Measurements from ENCODE around the gene ADAM15.

The ADAM15 gene

DNA sequence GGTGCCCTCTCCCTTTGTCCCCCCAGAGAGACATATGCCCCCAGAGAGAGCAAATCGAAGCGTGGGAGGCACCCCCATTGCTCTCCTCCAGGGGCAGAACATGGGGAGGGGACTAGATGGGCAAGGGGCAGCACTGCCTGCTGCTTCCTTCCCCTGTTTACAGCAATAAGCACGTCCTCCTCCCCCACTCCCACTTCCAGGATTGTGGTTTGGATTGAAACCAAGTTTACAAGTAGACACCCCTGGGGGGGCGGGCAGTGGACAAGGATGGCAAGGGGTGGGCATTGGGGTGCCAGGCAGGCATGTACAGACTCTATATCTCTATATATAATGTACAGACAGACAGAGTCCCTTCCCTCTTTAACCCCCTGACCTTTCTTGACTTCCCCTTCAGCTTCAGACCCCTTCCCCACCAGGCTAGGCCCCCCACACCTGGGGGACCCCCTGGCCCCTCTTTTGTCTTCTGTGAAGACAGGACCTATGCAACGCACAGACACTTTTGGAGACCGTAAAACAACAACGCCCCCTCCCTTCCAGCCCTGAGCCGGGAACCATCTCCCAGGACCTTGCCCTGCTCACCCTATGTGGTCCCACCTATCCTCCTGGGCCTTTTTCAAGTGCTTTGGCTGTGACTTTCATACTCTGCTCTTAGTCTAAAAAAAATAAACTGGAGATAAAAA lies 35.9 kb downstream of the ADAM15 start:
- no peak for DNase-seq

DNA sequence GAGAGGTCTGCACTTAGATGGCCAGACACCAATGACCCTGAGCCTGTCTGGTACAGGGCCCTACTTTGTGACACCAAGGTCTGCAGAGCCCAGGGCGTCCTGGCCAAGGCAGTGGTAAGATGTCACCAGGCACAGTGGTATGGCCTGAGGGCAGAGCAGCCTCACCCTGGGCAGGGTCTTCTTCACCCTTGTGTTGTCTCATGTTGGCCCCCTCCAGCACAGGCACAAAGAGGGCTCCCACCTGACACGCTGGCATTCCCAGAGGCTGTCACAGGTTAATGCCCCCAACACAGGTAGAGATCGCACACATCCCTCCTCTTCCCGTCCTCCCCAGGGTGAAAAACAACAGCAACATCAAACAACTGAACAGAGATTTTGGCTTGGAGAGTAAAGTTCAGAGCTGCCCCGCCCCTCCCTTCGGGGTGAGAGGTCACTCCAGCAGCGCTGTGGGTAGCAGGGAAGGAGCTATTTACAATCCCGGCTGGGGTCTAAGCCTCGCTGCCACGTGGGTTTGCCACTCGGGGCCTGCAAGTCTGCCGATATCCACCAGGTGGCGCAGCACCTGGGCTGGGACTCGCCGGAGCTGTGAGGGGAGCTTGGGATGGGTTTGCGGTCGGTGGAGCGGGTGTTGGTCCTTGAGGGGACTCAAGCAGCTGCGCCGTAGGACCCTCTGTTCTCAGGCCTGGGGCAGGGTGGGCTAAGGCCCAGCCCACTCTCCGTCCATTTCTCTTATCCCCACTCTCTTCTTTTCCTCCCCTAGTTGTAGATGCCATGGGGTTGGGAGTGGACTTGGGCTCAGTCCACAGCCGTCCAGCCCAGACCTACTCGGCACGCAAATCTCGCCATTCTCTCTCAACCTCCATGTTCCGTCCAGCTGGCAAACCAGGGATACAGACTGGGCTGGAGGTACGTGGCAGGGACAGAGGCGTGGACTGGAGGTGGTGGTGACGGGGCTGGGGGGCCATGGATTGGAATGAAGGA lies 40.2 kb downstream of the ADAM15 start:
- DNase-seq: peak; percentile 77

DNA sequence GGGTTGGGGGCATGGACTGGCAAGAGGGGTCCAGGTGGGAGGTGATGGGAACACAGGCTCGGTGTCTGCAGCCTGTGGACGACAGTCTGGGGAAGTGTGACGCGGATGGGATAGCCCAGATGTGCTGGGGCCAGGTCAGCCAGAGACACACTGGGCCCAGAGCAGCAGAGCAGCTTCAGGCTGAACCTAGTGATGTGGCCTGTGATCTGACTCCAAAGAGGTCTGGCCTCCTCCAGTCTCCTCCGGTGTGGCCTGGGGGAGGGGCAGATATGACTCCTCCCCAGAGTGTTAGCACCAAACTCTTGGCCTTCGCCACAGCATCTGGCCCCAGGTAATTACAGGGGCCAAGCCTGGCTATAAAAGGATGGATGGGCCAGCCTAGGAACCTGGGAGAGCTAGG lies 41.0 kb downstream of the ADAM15 start:
- no peak for DNase-seq

DNA sequence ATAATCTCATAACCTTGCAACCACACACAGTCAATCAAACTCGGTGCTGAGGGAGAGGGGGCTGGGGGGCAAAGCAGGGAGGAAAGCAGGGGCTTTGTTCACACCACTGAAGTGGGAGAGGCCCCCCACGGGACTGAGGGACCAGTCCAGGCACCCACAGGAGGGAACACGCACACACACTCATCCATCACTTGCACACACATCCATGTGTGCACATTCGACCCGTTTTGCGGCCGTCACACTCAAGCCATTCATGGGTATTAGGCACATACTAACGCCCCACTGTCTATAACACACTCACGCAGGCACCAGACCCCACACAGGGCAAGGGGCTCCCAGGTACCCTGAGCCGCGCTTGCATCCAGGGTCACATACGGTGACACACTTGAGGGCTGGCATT lies 41.5 kb downstream of the ADAM15 start:
- no peak for DNase-seq

DNA sequence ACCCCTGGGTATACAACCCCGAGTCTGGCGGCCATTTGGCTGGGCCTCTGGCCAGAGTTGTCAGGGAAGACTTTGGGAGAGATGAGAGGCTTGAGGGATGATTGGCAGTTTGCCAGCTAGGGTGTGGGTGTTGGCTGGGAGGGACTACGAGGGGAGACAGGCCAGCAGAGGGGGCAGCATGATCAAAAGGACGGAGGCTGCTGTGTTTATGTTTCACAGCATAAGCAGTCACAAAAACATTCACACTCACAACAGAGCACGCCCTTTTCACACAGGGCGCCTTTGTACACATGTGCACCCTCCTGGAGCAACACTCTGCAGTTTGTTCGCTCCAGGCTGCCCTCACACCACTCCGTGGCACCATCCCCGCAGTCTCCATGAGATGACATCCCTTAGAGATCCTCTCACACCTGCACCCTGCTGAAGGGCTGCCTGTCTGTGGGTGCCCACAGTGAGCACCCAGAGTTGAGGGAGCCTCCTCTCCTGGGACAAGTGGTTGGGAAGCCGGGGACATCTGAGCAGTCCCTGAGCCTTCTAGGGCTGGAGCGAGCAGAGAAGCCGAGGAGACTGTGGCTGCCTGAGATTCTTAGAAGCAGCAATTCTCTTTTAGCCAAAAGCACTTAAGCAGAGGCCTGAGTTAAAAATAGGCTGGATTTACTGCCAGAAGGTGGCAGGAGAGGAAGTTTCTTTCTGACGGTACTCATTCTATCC lies 43.0 kb downstream of the ADAM15 start:
- DNase-seq: peak; percentile 81

DNA sequence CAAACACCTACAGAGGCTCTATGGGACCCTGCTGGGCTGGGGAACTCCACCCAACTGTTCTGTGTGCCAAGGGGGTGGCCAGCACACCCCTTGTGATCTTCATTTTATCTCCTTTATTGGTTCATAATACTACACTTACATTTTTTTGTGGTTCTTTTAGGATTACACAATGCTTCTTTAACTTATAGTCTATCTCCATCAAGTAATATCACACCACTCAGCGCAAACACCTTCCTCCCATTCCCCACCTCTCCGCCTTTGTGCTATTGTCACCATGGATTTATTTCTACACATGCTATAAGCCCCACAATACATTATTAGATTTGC lies 43.5 kb downstream of the ADAM15 start:
- peak; percentile 59 for DNase-seq

DNA sequence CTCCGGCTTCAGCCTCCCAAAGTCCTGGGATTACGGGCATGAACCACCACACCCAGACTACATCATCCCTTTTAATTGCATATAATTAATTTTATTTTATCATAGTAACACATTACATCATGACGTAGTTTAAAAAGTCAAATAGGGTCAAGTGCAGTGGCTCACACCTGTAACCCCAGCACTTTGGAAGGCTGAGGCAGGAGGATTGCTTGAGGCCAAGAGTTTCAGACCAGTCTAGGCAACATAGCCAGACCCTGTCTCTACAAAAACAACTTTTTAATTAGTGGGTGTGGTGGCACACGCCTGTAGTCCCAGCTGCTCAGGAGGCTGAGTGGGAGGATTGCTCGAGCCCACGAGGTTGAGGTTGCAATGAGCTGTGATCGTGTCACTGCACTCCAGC lies 48.2 kb downstream of the ADAM15 start:
- DNase-seq: no peak

DNA sequence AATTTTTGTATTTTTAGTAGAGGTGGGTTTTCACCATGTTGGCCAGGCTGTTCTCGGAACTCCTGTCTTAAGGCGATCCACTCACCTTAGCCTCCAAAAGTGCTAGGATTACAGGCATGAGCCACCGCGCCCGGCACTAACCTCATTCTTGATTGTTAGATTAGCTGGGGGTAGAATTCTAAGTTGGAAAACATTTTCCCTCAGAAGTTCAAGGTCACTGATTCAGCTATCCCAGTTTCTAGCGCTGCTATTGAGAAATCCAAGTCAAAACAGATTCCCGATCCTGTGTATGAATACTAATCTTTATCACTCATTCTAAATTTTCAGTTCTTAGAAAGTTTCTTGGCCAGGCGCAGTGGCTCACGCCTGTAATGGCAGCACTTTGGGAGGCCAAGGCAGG lies 52.2 kb downstream of the ADAM15 start:
- DNase-seq: no peak

DNA sequence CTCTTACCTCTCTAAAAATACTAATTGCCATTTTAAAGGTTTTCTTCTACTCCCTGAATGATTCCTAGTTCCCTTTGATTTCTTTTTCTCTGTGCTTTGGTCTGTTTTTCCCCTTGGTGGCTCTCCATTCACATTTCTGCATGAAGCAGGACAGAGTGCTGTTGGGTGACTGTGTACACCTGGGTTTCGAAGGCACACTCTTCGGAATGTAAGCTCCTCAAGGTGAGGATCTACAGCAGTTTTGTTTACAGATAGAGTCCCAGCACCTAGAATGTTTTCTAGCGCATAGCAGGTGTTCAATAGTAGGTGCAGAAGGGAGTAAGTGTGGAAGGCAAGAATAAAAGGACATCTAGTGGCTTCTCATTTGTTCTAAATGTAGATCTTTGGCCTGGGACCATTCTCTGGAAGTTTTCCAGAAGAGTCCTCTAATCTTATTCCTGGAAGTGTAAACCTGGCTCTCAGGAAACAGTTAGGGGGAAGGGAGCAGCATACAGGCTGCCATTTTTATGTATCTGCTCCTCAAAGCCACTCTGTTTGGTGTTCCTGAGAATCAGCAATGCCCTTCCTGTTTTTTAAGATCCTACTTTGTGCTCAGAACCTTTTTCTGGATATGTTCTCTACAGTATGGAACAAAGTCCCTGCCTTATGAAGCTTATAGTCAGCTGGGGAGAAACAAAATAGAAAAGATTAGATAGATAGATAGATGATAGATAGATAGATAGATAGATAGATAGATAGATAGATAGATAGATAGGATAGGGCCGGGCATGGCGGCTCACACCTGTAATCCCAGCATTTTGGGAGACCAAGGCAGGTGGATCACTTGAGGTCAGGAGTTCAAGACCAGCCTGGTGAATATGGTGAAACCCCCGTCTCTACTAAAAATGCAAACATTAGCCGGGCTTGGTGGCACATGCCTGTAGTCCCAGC lies 53.8 kb downstream of the ADAM15 start:
- DNase-seq: no peak

DNA sequence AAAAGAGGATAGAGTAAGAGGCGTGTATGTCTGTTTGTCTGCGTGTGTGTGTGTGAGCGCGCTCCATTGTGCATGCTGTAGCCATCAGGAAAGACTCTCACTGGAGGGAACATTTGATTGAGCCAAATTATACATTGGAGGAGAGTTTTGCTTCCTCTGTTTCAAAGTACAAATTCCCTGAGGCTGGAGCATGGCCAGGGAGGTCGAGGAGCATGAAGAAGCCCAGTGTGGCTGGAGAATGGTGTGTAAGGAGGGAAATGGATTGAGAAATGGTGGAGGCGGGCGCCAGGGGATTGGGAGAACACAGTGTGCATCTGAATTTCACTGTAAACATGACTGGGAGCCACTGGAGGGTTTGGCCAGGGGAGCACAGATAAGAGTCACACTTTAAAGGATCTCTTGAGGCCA lies 54.5 kb downstream of the ADAM15 start:
- DNase-seq: peak; percentile 50

DNA sequence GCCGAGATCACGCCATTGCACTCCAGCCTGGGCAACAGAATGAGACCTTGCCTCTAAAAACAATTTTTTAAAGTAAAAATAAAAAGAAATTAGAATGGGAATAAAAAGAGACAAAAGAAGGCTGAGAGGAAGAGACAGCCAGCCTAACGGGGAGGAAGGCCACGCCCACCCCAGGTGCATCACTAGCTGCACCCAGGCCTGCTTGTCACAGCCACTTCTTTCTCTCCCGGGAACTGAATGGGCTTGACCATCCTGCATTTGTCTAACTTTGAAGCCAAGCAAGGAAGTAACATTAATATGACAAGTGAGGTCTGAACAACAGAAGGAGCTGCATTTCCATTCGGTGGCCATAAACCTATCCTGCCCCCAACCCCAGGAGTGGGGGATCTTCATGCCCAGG lies 55.7 kb downstream of the ADAM15 start:
- no peak for DNase-seq

DNA sequence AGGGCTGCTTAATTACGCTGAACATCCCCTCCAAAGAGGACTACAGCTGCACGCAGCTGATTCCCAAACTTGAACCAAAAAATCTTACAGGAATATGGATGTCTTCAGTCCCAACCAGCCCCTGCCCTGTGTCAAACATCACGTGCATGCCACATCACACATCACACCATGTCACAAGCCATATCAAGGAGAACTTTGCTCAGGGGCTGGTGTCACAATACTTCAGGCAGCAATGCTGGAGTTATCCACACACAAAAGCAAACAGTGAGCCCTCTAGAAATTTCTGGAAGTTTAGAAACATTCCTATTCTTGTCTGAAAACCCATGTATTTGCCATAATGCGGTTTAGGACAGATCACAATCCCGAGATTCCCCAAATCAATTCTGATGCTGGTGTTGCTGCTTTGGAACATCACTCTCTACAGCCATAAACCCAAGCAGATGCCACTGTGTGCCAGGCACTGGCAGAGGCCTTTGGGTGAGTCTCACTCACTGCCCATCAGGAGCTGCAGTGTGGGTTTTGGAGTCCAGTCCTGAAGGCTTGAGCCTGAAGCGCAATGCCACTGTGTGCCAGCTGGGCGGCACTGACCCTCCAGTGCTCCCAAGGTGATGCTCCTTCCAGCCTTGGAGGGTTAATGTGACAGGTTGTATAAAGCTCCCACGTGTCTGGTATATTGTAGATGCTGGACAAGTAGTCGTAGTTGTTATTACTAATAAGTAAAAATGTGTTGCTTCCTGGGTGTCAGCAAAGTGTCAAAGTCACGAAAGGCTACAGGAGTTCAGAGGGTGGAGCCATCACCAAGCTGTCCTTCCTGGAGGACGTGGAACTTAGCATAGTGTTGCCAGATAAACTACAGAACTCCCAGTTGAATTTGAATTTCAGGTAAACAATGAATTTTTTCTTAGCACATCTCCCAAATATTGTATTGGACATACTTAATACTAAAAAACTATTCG lies 56.5 kb downstream of the ADAM15 start:
- no peak for DNase-seq

DNA sequence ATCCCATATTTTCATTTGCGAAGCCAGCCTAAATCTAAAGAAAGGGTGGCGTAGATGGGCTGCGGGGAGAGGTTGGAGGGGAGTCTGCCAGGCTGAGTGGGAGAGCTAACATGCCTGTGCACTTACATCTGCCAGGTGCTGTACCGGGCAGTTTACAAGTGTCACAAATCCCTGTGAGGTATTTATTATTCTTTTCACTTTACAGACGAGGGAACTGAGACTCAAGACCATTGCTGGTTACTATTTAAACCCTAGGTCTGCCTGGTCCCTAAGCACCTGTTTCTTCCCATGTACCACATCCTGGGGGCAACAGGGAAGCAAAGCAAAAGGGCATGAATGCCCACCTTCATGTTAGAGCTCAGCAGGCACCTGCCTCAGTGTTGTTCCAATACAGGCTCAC lies 57.2 kb downstream of the ADAM15 start:
- no peak for DNase-seq

DNA sequence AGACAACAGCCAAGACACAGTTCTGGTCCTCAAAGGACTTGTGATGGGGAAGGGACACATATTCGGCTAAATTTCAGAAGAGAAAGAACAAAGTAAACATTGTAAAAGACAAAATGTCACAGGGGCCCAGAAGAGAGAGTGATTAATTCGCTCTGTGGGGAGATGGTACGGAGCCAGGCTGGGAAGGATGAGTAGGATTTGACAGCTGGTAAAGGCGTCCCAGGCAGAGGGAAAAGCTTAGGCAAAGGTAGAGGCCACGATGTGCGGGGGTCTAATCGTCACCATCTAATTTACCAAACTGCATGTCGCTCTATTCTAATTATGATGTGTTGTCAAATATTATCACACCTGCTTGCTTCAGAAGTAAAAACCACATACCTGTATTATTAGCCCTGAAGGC lies 59.3 kb downstream of the ADAM15 start:
- DNase-seq: no peak

DNA sequence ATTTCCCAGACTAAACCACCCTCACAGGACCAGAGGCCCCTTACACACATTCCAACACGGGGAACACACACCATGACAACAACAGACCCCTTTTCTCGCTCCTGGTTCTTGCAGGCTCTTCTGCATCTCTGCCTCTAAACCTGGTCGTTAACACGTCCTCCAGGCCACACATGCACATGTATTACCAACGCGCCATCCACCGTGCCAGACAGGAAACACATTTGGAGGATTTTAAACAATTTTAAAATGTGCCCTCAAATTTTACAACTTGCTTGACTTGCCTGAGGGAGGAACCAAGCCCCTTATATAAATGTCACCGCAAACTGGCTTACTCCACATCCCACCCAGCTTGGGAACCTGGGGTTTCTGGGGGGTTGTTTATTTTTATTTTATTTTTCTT lies 59.7 kb downstream of the ADAM15 start:
- DNase-seq: no peak
